K562 (cell line): ENCODE measurements around the gene GPX6. TPM values are rescaled to one million over a fixed set of nuclear protein-coding genes. Genes with fewer than 3 reads are reported as not detected.
A peak's percentile ranks its signal among the peaks of the same experiment; 100 is the strongest.

Experiments used
- CBFA2T3 ChIP-seq: fragments of 450-650 bp; IDR thresholded peaks from 2 replicates; pipeline ENCODE4 v1.6.1; 2017
- CTBP1 ChIP-seq: fragments of 450-650 bp; IDR thresholded peaks from 2 replicates; pipeline ENCODE4 v1.6.1; 2016; ENCODE audit warnings: borderline replicate concordance
- CTCF ChIP-seq, 3 experiments: IDR thresholded peaks in 2 of 3; conservative IDR thresholded peaks in 1 of 3; 2 replicates each; pipeline ENCODE4 v1.5.1; 2011 to 2012; ENCODE audit warnings: low read length in 3 of 3, mild to moderate bottlenecking in 3 of 3, control low read depth in 2 of 3, improper control_type of control experiment in 1 of 3, inconsistent platforms in 1 of 3, low read depth in 1 of 3, mixed read lengths in 1 of 3, moderate library complexity in 1 of 3; ENCODE audit not compliant: insufficient read depth in 2 of 3
- E2F3 ChIP-seq: fragments of 250-450 bp; sonication (Bioruptor Pico); IDR thresholded peaks from 2 replicates; pipeline ENCODE4 v1.4.0; 2020; ENCODE audit warnings: mild to moderate bottlenecking
- E2F4 ChIP-seq: sonication (generic); formaldehyde crosslinking; IDR thresholded peaks from 2 replicates; pipeline ENCODE4 v1.8.0; 2022; ENCODE audit warnings: mild to moderate bottlenecking, low read depth, missing genetic modification reagents
- ETV1 ChIP-seq: fragments of 450-650 bp; conservative IDR thresholded peaks from 2 replicates; pipeline ENCODE4 v1.6.1; 2016; ENCODE audit warnings: missing genetic modification characterization, control low read depth, low read depth, missing compliant biosample characterization
- GTF2A2 ChIP-seq: IDR thresholded peaks from 2 replicates; pipeline ENCODE4 v1.6.1; 2016; ENCODE audit warnings: mild to moderate bottlenecking, missing genetic modification characterization, missing compliant biosample characterization
- HES1 ChIP-seq: fragments of 450-650 bp; IDR thresholded peaks from 2 replicates; pipeline ENCODE4 v1.6.1; 2016; ENCODE audit warnings: low read depth, mild to moderate bottlenecking, moderate library complexity
- PBX2 ChIP-seq, 2 experiments: IDR thresholded peaks in 1 of 2; conservative IDR thresholded peaks in 1 of 2; 2 replicates each; pipeline ENCODE4 v1.6.1; 2016; ENCODE audit warnings: low read depth in 2 of 2, mild to moderate bottlenecking in 1 of 2, missing compliant biosample characterization in 1 of 2, missing genetic modification characterization in 1 of 2, moderate library complexity in 1 of 2
- PTRF ChIP-seq: fragments of 450-650 bp; IDR thresholded peaks from 2 replicates; pipeline ENCODE4 v1.6.1; 2016; ENCODE audit warnings: mild to moderate bottlenecking, missing genetic modification characterization, missing compliant biosample characterization
- RCOR1 ChIP-seq, 2 experiments: IDR thresholded peaks; 2 replicates each; pipeline ENCODE4 v1.6.1; 2012; ENCODE audit warnings: low read depth in 2 of 2, low read length in 2 of 2, borderline replicate concordance in 1 of 2, improper control_type of control experiment in 1 of 2
- SMARCE1 ChIP-seq: fragments of 450-650 bp; IDR thresholded peaks from 2 replicates; pipeline ENCODE4 v1.7.1; 2016; ENCODE audit warnings: mild to moderate bottlenecking
- ZFX ChIP-seq: sonication (generic); formaldehyde crosslinking; IDR thresholded peaks from 2 replicates; pipeline ENCODE4 v1.8.0; 2022; ENCODE audit warnings: mild to moderate bottlenecking, missing genetic modification reagents, moderate library complexity
- ZKSCAN8 ChIP-seq: fragments of 200-800 bp; sonication (Bioruptor generic); IDR thresholded peaks from 2 replicates; pipeline ENCODE4 v1.6.1; 2016; ENCODE audit warnings: missing genetic modification characterization, missing compliant biosample characterization
- ZNF592 ChIP-seq: fragments of 450-650 bp; IDR thresholded peaks from 2 replicates; pipeline ENCODE4 v1.6.1; 2017; ENCODE audit warnings: antibody characterized with exemption, mild to moderate bottlenecking
- ZNF696 ChIP-seq: fragments of 250-450 bp; sonication (Bioruptor Pico); conservative IDR thresholded peaks from 2 replicates; pipeline ENCODE4 v1.4.0; 2020; ENCODE audit warnings: mild to moderate bottlenecking, moderate library complexity
- polyA plus RNA-seq, 8 experiments: library from polyadenylated mRNA; depleted of rRNA in 4 of 8; stranded (reverse) in 5 of 8; unstranded in 3 of 8; fragments of >200 nt; fragmentation: Nextera tagmentation in 2 of 8; fragmentation: Illumina TruSeq in 1 of 8; extraction: Ambion mirVana in 2 of 8; extraction: Trizol in 1 of 8; gene quantifications; 2 replicates each; pipeline versions ENCODE4 v1.2.1 to v1.2.3, GENCODE V29; 2011 to 2014; ENCODE audit warnings: inconsistent platforms in 1 of 8, missing spikeins in 1 of 8
- total RNA-seq, 7 experiments: library from RNA; depleted of rRNA in 6 of 7; stranded (reverse); fragments of >200 nt in 6 of 7; fragmentation: Illumina TruSeq in 2 of 7; extraction: Trizol in 2 of 7; gene quantifications; 2 replicates each; pipeline versions ENCODE4 v1.2.1 to v1.2.3, GENCODE V29; 2011 to 2021; ENCODE audit warnings: low replicate concordance in 1 of 7

The GPX6 gene
- total and polyA plus RNA-seq, 9 of the 15 experiments (the other 6 are each of a cell fraction or from before 2014, with no cell fraction given): not detected

GRCh38 chr6:28486988-28487742, 28.4 kb downstream of the GPX6 start (continued):
- TF ChIP-seq ZNF592 (peak; percentile 99), ZKSCAN8 (CRISPR knock-in tag) (peak; percentile 61; the same call in 1 of the 2 replicates), E2F4 (CRISPR knock-in tag) (no peak), CTCF (IDR thresholded peaks at IDR 0.05 in 2 of 3, conservative IDR thresholded peaks at IDR 0.05 in 1 of 3; ENCODE audit: insufficient read depth in 2 of 3, low read depth in 1 of 3, low read length in 3 of 3) (no peak), CTBP1 (peak; percentile 41; the same call in 1 of the 2 replicates), PBX2 (CRISPR knock-in tag; IDR thresholded peaks at IDR 0.05; ENCODE audit: low read depth) (no peak), PBX2 (tag; conservative IDR thresholded peaks at IDR 0.05; ENCODE audit: low read depth) (peak; percentile 68), RCOR1 (IDR thresholded peaks at IDR 0.05; ENCODE audit: borderline replicate concordance in 1 of 2, low read depth in 2 of 2, low read length in 2 of 2) (peak in 1 of 2 experiments; percentile 48; a peak in 1 of 4 replicates), ETV1 (tag) (peak; percentile 57), ZFX (CRISPR knock-in tag) (peak; percentile 17; the same call in 1 of the 2 replicates), PTRF (tag) (peak; percentile 88), ZNF696 (CRISPR knock-in tag) (no peak), GTF2A2 (tag) (peak; percentile 89), E2F3 (peak; percentile 83; the same call in 1 of the 2 replicates), CBFA2T3 (peak; percentile 78), HES1 (no peak), SMARCE1 (0 out of 2 replicates have a peak, but pooled peaks have one; percentile 19)
